Nephron progenitor cell (in vitro differentiated cells): ENCODE results near the gene KDM6A.
"Not testable (repeated sequence)": the region's sequence is repeated elsewhere in the genome, so short reads cannot be mapped to it uniquely, and the experiment has no call there.

Source experiments
- DNase-seq: peaks from one replicate; pipeline ENCODE4 v3.0.0; 2021
- H3K27ac Mint-ChIP-seq: 2 replicates; pipeline ENCODE4 v1.8.0; 2021; ENCODE audit warnings: mild to moderate bottlenecking, moderate library complexity, mixed read lengths
- H3K27me3 Mint-ChIP-seq: 2 replicates; pipeline ENCODE4 v1.8.0; 2021; ENCODE audit warnings: mild to moderate bottlenecking, low read depth, mixed read lengths; ENCODE audit not compliant: poor library complexity
- H3K36me3 Mint-ChIP-seq: 2 replicates; pipeline ENCODE4 v1.8.0; 2021; ENCODE audit warnings: low read depth, mixed read lengths
- H3K4me1 Mint-ChIP-seq: 2 replicates; pipeline ENCODE4 v1.8.0; 2021; ENCODE audit warnings: mixed read lengths
- H3K4me3 Mint-ChIP-seq: 2 replicates; pipeline ENCODE4 v1.8.0; 2021; ENCODE audit warnings: mild to moderate bottlenecking, moderate library complexity, mixed read lengths
- H3K9me3 Mint-ChIP-seq: 2 replicates; pipeline ENCODE4 v1.8.0; 2021; ENCODE audit warnings: mild to moderate bottlenecking, moderate library complexity, mixed read lengths
- CTCF ChIP-seq: fragments of 200-600 bp; sonication (generic); IDR thresholded peaks from 2 replicates; pipeline ENCODE4 v1.5.0; 2021; ENCODE audit warnings: antibody characterized with exemption

The KDM6A gene

DNA sequence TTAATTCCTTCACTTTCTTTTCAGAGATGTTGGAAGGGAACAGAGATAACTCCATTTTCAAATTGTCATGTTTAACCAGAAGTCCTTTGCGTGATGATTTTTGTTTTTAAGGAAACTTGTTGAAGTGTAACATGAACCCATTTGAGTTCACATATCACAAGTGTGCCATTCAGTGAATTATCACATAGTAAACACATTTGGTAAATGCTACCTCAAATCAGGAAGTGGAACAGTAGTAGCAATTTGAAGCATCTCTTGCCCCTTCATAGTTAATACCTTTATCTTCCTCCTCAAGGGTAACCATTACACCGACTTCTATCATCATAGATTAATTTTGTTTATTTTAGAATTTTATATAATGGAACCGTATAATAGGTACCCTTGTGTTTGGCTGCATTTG, 35.8 kb downstream of the KDM6A start:
- H3K36me3 Mint-ChIP-seq = peaks cover 66% of the 10 kb centered on the region
- peaks cover 91% of the 10 kb centered on the region for H3K9me3 Mint-ChIP-seq

DNA sequence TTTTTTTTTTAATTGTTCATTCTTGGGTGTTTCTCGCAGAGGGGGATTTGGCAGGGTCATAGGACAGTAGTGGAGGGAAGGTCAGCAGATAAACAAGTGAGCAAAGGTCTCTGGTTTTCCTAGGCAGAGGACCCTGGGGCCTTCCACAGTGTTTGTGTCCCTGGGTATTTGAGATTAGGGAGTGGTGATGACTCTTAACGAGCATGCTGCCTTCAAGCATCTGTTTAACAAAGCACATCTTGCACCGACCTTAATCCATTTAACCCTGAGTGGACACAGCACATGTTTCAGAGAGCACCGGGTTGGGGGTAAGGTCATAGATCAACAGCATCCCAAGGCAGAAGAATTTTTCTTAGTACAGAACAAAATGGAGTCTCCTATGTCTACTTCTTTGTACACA, 37.5 kb downstream of the KDM6A start:
- not testable (repeated sequence) for DNase-seq, H3K4me1 Mint-ChIP-seq, H3K27me3 Mint-ChIP-seq, H3K4me3 Mint-ChIP-seq, H3K27ac Mint-ChIP-seq
- Mint-ChIP-seq H3K36me3 (peaks cover 61% of the 10 kb centered on the region), H3K9me3 (peaks cover 81% of the 10 kb centered on the region)

More for the DNA sequence above, 35.8 kb downstream of the KDM6A start:
- no peak for DNase-seq
- H3K4me3 Mint-ChIP-seq = no peak overlapping the region
- no peak for TF ChIP-seq CTCF
- H3K4me1 Mint-ChIP-seq = peaks cover 10% of the 10 kb centered on the region
- H3K27me3 Mint-ChIP-seq = peaks cover 2% of the 10 kb centered on the region
- no peak overlapping the region for H3K27ac Mint-ChIP-seq

GRCh38 chrX:44911074-44911600, 38.1 kb downstream of the KDM6A start:
- DNase-seq = not testable (repeated sequence)

DNA sequence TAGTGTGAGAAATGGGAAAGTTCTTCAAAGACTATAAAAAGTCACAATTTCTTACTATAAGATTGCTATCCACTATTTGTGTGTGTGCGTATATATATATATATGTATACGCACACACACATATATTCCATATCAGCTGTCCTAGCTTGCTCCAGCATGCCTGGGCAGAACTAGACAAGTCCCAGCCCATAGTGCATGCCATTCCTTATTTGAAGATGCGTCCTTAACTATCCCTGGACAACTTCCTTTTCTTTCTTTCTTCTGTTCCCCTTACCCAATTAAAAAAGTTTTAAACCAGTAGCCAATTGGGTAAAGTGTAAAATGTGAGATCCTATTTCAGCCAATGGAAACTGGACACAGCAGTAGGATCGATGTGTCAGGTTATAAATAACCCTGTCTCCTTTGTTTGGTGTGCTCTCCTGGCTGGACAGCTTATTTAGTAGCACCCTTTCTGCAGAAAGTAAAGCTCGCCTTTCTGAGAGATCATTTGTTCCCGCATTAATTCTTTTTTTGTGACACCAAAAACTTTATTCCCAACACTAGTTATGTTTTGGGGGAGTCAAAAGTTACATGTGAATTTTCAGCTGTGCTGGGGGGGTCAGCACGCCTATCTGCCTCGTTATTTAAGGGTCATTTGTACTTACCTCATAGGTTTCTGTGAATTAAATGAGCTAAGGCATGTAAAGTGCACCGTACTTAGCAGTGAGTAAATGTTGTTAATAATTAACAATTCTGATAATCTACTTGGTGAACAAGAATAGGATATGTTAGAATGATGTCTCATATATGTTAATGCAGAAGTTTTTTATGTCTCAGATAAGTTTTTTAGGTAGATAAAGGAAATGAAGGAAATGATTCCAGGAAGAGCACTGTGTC, 40.9 kb downstream of the KDM6A start:
- Mint-ChIP-seq H3K4me3 (no peak overlapping the region), H3K36me3 (peaks cover 36% of the 10 kb centered on the region), H3K27me3 (no peaks in the 10 kb centered on the region), H3K9me3 (peaks cover 60% of the 10 kb centered on the region), H3K4me1 (no peaks in the 10 kb centered on the region), H3K27ac (no peak overlapping the region)
- TF ChIP-seq CTCF = no peak
- DNase-seq = no peak

More at GRCh38 chrX:44911074-44911600, 38.1 kb downstream of the KDM6A start:
- Mint-ChIP-seq H3K36me3 (peaks cover 57% of the 10 kb centered on the region), H3K9me3 (peaks cover 78% of the 10 kb centered on the region)
- H3K27me3 Mint-ChIP-seq, H3K27ac Mint-ChIP-seq, H3K4me1 Mint-ChIP-seq, H3K4me3 Mint-ChIP-seq: not testable (repeated sequence)

GRCh38 chrX:44914532-44915198, 41.7 kb downstream of the KDM6A start:
- H3K27me3 Mint-ChIP-seq = no peaks in the 10 kb centered on the region
- H3K4me1 Mint-ChIP-seq = no peaks in the 10 kb centered on the region
- no peak overlapping the region for H3K4me3 Mint-ChIP-seq
- H3K36me3 Mint-ChIP-seq = peaks cover 34% of the 10 kb centered on the region
- H3K27ac Mint-ChIP-seq = no peak overlapping the region
- no peak for DNase-seq
- peaks cover 57% of the 10 kb centered on the region for H3K9me3 Mint-ChIP-seq
- no peak for TF ChIP-seq CTCF

- Mint-ChIP-seq H3K9me3 (peaks cover 56% of the 10 kb centered on the region), H3K36me3 (peaks cover 34% of the 10 kb centered on the region), H3K27ac (no peak overlapping the region), H3K4me3 (no peak overlapping the region), H3K4me1 (no peaks in the 10 kb centered on the region), H3K27me3 (no peaks in the 10 kb centered on the region)
- DNase-seq = no peak
- no peak for TF ChIP-seq CTCF
These were observed 42.4 kb downstream of the KDM6A start for GRCh38 chrX:44915361-44915868.
